ENCODE data around the gene CD207.

Gene CD207

DNA sequence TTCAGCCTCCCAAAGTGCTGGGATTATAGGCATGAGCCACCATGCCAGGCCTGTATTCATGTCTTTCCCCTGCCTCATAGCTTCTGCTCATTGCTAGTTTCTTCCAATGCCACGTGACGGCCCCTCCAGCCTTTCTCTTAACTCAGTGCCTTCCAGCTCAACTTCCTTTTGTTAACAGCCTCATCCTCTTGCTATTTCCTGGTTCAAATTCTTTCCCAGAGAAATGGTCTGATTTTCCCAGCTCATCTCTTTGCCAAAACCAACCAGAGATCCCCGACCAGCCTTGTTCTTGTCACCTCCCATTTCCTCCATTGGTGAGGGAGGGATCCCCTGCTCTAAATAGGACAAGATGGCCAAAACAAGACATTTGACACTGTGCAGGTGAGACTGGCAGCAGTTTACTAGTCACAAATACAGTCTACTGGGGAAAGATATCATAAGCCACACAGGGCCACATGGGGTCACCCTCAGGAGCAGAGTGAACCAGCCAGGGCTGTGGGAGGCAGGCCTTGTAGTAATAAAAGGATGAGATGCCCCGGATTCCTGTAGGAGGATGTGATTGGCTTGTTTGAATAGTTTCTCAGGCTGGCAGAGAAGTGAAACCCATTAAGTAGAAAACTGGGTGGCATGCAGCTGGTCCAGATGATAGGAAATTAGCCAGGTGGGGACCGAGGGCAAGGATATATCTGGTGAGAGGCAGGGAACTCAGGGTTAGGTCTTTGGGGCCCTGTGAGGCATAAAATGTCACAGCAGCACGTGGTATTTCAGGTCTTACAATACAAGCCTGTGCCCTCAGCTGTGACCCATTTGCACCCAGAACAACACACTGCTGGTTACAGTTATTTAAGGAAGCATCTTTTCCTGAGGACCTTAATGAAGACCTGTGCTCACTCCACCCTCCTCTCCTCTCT lies 6.4 kb downstream of the CD207 start:
- peak in 3 of 4 experiments; percentile 16 to 39 (median 39) for DNase-seq

DNA sequence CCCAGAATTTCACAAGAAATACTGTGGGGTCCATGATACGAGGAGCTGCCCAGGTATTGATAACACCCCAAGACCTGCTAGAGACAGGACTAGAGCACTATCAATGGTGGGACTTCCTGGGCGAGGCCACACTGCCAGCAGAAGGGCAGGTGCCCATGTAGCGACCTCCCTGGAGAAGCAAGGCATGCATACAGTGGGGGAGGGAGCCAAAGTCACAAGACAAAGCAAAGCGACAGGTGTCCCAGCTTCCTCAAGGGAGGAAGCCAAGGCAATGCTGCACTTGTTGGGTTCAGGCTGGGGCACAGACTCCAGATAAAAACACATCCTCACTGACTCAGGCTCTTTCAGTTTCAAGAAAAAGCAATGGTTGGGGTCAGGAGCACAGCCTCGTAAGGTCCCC lies 7.5 kb downstream of the CD207 start:
- no peak for DNase-seq

DNA sequence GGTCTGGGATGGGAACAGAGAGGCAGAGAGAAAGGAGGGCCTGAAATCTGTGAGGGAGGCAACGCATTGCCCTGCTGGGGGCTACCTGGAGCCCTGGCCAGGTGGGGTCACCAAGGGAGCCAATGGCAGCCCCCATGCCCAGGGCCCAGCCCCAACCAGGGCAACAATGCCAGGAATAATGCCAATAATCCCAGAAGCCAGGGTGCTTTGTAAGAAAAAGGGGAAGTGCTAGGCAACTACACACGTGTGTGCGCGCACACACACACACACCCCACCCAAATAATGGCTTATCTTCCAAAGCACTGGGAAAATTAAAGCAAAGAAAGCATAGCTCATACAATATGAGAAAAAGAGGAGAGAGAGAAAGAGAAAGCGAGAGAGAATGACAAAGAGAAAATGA lies 8.2 kb downstream of the CD207 start:
- peak in 3 of 4 experiments; percentile 25 to 43 (median 43) for DNase-seq

DNA sequence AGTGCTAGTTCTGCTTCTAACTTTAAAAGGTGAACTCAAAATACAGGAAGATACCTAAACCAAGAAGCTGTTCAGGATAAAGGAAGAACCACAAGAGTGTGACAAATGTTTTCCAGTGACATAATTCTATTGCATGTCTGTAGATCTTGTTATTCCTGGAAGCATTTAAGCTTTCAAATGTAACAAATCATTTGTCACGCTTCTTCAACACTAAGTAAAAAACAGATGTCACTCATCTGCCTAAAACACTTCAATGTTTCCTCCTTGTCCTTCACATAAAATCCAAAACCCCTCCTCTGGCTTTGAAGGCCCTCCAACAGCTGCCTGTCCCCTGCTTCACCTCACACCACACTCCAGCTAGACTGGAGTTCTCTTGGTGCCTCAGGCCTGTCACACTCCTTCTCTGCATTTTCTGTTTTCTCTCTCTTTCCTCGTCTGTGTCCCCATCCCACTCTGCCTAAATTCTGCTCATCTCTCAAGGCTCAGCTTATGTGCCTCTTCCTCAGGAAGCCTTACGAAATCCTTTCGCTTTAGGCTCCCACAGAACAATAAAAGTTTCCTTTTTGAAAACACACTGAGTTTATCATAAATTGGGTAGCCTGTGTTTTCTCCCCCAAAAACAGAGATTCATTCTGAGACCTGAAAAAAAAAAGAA lies 8.8 kb downstream of the CD207 start:
- peak in 3 of 4 experiments; percentile 15 to 76 (median 50) for DNase-seq

DNA sequence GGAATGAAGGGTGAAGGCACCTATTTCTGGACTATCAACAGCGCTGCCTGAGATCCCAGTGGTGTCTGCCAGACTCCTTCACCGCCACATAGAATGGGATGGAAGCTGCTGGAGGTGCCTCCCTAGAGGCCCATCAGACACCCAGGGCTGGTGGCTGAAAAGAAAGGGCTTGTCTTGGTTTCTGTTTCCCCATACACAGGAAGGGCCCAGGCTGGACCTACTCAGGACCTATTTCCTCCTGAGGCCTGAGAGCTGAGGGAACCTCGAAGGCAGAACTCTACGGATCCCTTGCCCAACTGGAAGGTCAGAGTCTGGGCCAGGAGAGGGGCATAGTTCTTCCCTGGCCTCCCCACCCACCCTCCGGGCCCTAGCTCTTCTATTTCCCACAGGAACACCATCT lies 12.4 kb downstream of the CD207 start:
- DNase-seq, result peak in 3 of 4 experiments; percentile 39 to 50 (median 48)

DNA sequence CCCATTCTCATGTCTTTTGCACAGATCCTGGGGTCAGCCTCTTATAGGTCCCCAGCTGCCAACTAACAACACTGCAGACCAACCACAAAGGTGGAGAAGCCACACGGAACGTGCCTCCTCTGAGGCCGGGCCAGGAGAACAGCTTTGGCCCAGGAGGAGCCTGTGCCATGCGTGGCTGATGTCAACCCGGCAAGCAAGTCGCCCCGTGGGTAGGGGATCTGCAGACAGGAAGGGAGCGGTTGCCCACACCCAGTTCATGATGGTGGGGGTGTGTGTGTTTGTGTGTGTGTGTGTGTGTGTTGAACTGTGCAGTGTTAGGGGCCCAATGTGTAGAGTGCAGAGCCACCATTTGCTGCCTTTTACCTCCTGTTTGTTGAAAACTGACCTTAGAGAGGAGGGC lies 12.8 kb downstream of the CD207 start:
- peak in 1 of 4 experiments; percentile 23 for DNase-seq

DNA sequence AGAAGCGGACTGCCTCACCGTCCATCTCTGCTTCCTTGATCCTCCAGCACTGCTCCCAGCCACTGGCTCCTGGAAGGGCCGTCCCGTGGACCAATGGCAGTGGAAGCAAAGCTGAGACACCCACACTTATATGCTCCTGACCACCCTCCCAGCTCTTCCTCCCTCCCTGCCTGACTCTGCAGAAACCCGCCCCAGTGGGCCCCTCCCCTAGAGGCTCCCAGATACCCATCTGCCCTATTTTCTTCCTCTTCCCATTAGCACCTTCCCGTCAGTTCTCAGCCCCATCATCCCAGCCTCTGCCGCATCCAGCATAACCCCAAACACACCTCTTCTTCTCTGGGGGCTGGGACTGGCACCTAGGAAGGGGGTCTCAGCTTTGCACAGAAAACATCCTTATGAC lies 15.1 kb downstream of the CD207 start, which contains the start of gene CLEC4F:
TSS of gene CLEC4F (minus strand) at position 101 of the 400 bp plus-strand sequence. CDS start at position 25, 76 bp downstream.
- no peak for DNase-seq

DNA sequence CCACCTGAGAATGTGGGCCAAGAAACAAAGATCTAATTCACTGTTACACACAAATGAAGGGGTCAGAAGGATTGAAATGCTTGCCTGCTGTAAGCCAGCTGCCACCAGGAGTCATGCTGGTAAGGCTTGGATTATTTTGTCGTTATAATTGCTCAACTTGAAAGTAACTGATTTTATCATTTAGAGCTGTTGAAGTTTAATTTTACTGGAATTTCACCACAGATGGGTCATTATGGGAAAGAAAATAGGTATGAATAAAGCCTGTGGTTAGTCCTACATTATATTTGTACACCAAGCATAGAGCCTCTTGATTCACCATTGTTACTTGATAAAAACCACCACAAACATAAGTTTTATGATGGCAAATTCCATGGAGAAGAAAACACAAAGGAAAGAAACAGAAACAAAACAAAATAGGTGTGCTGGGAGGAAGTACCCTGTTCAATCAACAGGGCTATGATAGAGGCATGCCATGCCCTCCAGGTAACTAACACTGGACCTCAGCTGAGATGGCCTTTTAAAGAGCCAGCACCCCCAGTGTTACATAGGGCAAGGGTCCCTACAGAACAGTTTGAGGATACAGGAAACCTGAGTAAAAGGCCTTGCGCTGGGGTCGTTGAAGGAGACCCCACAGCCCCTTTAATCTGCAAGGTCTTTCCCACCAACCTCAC lies 18.2 kb downstream of the CD207 start:
- no peak for DNase-seq

DNA sequence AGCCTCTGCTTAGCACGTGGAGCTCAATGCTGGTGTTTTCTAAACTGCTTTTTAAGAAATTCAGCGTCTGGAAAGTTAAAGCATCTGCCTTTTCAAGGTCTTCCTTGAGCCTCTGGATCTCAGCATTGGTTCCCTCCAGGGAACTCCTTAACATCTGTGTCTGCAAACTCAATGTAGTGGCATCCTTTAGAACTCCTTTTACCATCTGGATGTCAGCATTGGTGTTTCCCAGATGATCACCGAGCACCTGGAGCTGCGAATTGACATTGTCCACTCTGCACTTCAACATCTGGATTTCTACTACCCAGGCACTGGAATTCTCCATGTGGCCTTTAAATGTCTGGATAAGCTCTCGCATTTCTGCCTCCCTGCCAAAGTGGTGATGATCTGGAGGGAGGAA lies 18.9 kb downstream of the CD207 start:
- DNase-seq, result no peak

DNA sequence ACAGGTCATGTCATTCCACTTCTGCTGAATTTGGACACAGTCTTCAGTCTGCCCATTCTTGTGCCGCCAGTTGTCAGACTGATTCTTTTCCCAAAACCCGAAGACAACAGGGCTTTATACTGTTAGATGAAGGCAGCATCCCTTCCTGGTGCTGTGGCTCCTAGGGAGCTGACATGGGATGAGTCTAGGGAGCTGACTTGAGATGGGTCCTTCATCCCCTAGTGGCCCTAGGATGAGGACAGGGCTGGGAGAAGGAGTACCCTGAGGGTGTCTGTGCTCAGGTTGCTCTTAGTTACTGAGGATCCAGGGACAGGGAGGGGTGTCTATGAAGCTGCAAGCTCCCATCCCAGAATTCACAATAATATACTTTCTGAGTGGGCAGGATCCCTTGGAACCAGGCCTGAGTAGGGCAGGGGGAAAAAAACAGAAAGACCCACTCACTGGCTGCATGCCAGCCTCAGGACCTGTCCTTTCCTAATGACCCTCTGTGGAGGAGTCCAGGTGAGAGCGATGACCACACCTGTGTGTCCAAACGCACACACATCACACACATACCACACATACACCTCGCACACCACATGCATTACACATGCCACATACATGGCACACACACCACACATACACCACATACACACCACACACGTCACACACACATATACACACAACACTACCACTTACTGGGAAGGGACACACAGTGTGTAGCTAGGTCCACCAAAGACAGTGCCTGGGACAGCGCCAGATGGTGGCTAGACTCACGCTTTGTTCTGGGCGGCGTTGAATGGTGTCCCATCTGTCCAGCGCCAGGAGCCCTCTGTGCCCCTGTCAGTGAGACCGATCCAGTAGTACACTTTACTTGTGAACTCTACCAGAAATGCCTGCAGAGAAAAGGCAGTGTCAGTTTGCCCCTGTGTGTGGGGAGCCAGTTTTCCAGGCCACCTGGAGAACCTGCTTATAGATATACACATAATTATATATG lies 26.3 kb downstream of the CD207 start:
- no peak for DNase-seq

DNA sequence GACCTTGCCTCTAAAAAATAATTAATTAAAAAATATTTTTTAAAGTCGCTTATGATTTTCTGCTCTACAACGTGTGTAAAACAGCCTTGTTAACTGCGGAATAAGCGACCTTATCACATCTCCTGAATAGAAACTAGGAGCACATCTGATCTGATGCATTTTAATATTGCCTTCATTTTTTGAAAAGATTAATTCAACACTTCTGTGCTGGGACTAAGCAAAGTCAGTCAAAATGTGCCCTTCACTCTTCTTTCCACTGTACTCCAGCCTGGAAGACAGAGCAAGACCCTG lies 27.8 kb downstream of the CD207 start:
- DNase-seq, result no peak

DNA sequence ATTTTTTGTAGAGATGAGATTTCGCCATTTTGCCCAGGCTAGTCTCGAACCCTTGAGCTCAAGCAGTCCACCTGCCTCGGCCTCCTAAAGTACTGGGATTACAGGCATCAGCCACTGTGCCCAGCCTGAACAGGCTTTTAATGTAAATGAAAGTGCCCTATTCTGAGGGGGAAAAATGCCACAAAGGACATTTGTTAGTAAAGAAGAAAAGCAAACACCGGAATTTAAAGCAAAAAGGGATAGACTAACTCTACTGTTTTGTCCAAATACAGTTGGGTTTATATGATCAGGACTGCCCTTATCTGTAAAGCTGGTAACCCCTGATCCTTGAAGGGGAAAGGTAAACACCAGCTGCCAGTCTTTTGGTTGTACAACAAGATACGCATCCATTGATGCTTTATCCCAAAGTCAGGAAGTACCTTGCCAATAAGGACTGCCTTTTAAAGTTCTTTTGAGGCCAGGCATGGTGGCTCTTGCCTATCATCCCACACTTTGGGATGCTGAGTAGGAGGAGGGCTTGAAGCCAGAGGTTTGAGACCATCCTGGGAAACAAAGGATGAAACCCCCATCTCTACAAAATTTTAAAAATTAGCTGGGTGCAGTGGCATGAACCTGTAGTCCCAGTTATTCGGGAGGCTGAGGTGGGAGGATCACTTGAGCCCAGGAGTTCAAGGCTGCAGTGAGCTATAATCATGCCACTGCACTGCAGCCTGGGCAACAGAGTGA lies 28.4 kb downstream of the CD207 start:
- no peak for DNase-seq

DNA sequence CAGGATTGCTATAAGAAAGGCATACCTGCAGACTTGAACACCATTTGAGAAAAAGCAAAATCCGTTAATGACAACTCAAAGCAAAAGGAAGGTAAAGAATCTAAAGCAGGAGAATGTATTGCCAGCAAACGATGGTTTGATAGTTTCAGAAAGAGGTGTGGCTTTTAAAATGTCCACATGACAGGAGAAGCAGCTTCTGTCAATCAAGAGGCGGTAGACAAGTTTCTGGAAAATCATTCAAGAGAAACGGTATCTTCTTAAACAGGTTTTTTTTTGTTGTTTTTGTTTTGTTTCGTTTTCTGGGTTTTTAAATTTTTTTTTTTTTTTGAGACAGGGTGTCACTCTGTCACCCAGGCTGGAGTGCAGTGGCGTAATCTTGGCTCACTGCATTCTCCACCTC lies 29.0 kb downstream of the CD207 start:
- no peak for DNase-seq

DNA sequence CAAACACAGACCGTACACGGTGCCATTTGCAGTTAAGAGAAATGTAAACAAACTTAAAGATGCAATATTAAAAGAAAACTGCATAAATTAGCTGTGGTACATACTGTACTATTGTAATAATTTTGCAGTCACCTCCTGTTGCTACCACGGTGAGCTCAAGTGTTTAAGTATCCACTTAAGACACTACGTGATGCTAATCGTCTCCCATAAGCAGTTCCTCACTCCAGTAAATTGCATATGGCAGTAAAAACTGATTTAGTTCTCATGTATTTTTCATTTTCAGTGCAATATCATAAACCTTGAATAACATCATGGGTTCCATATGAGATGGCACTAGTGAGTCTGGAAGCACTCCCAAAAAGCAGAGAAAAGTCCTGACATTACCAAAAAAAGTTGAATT lies 29.6 kb downstream of the CD207 start:
- DNase-seq, result no peak

DNA sequence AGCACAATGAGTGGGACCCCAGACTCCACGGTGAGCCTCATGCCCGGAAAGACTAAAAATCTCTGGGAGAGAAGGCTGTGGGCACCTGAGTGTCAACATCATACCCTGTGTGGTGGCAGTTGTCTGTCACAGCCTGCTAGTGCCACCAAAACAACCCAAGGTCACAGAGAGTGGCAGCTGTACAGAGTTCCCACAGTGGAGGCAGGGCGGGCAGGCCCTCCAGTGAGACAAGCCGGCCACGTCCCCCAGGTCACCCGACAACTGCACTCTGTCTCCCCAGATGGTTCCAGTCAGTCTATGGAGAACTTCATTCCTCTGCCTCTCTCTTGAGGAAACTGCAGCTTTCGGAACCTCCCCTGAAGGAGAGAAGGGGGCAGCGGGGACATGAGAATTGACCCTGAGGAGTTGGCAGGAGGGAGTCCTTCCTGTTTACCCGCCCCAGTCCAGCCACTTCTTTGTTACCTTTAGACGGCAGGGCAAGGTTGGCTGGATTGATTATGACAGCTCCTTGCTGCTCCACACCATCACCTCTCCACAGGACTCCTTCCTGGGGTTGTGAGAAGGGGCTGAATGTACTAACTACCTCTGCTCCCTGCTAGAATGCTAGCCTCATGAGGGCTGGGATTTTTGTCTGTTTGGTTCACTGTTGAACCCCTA lies 33.9 kb downstream of the CD207 start:
- DNase-seq, result no peak

DNA sequence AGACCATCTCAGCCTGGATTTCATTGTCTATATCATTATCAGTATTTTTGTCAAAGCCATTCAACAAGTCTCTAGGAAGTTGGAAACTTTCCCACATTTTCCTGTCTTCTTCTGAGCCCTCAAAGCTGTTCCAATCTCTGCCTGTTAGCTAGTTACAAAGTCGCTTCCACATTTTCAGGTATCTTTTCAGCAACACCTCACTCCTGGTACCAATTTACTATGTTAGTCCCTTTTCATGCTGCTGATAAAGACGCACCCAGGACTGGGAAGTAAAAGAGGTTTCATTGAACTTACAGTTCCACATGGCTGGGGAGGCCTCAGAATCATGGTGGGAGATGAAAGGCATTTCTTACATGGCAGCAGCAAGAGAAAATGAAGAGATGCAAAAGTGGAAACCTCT lies 35.9 kb downstream of the CD207 start:
- DNase-seq, result no peak

DNA sequence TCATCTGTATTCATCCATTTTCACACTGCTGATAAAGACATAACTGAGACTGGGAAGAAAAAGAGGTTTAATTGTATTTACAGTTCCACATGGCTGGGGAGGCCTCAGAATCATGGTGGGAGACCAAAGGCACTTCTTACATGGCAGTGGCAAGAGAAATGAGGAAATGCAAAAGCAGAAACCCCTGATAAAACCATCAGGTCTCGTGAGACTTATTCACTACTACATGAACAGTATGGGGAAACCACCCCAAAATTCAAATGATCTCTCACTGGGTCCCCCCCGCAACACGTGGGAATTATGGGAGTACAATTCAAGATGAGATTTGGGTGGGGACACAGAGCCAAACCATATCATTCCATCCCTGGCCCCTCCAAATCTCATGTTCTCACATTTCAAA lies 37.6 kb downstream of the CD207 start:
- DNase-seq, result peak; percentile 10 to 68 (median 43)

DNA sequence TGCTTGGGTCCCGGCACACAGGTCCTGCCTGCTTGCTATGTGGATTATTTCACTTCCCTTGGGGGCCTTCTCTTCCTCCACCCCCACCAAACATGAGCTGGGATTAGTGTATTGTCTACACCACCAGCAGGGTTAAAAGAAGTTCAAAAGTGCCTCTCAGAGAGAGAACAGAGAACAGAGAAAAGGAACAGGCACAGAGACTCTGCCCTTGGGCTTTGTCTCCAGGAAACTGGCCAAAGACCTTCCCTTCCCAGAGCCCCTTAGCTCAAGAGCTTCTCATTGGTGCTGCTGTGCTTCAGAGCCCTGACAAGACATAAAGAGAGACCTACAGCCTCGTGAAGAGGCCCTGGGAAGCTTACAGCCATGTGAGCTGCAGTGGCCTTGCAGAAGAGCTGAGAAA lies 38.1 kb downstream of the CD207 start:
- DNase-seq, result peak; percentile 9 to 37 (median 24)

DNA sequence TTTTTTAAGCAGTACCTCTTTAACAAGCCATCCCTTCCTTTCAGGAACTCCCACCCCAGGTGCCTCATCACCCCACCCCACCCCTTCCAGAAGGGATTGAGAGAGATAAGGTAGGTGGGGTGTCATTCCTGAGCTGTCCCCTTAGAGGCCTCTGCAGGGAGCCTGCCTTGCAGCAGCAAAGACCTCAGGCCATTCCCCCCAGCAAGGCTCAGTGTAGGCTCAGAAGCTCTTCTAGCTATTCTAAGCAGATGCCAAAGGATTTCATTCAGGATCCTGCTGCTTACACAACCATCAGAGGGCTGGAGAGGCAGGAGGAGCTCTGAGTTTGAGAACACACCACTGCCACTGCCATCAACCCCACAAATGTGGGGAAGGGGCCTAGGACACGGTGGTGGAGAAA lies 39.4 kb downstream of the CD207 start:
- DNase-seq, result no peak

DNA sequence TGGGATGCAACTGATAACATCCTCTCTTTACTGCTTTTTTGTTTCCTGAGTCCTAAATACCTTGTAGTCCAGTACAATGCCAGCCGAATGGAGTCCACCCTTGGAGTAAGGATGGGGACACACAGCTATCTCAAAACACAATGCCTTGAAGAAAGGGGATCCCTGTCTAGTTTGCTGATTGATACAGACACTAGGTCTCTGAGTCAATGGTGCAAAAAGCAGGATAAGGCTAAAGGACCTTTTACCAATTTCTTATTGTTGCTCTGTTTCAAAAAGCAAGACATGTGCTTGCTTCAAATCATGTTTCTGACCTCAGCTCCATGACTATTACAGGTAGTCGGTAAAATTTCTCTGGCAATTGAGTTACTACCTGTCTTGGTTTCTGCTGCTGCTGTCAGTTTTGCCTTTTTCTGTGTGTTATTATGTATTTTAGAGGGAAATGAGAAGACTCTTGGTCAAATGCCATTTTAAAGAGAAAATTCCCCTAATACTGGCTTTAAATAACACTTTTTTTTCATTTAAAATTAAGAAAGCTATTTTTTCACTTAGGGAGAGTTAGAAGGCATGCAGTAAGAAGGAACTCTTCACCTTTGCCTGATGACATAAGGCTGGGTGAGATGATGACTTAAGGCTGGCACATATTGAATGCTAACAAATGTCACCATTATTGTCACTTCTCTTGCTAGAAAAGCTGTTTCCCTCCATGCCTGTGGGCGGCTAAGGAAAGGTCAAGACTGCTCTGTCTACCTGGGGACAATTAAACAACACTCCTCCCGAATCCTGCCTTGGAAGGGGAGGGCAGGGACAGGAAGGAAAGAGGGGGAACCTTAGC lies 40.2 kb downstream of the CD207 start:
- DNase-seq, result peak; percentile 13 to 49 (median 34)
